Measurements from ENCODE around the gene TAL1. TPM values are rescaled to one million over a fixed set of nuclear protein-coding genes. Genes with fewer than 3 reads are reported as not detected.

The TAL1 gene
- total and polyA plus RNA-seq, 2 of the 13 experiments (the other 11 are each of a cell fraction or from before 2014, with no cell fraction given), result 0.05 TPM; not detected in 1

DNA sequence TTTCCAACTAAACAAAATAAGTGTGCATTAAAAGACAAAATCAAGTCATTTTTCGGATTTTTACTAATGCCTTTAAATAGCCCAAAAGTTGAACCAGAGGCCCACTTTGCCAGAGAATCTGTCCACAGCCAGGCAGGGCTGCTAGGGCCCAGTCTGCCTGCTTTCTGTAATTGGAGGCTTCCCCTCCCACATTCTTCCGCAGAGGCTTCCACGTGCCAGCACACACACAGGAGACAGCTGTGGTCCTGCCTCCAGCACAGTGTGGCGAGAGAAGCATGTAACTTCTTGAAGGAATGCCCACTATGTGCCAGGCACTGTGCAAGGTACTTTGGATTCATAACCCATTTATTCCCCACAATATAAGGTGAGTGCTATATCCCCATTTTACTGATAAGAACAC lies 30.8 kb downstream of the TAL1 start:
- H3K9ac ChIP-seq (ENCODE audit: insufficient read depth, low read depth, low read length), result no peak overlapping the region
- no peaks in the 10 kb centered on the region for H4K20me1 ChIP-seq (ENCODE audit: insufficient read depth, low read length)
- no peak overlapping the region for H2AFZ ChIP-seq (ENCODE audit: low read length)
- H3K27me3 ChIP-seq (ENCODE audit: control insufficient read depth in 1 of 2, insufficient read depth in 2 of 2, low read length in 2 of 2), result peaks cover 4 to 21% of the 10 kb centered on the region in 2 experiments; a peak in 3 of 5 replicates
- H3K27ac ChIP-seq (ENCODE audit: extremely low read length, insufficient read depth, low read length), result no peak overlapping the region
- no peaks in the 10 kb centered on the region for H3K4me1 ChIP-seq (ENCODE audit: insufficient read depth, low read length)
- ATAC-seq, result no peak; the same call in 2 of the 3 replicates
- no peak overlapping the region for H3K4me3 ChIP-seq (replicated peaks in 1 of 3; ENCODE audit: insufficient read depth in 1 of 3, low read depth in 2 of 3, low read length in 3 of 3)
- no peaks in the 10 kb centered on the region for H3K79me2 ChIP-seq (ENCODE audit: insufficient read depth, low read length)
- no peak for DNase-seq (ENCODE audit: low spot score)
- intact Hi-C loops (cut with micrococcal nuclease; ENCODE audit: unreplicated experiment), result no loop called here
- ChIA-PET CTCF (ENCODE audit: low intra/inter-chr PET ratio, low total read pairs) (no interaction called here), POLR2A (interaction anchor here (1.9 kb wide), 1 partner anchor 9 kb away, joined by 9 read pairs; no protein-coding TSS in a partner anchor)
- in situ Hi-C loops (cut with HindIII; ENCODE audit: extremely low pct_ligation_motif_present, low pct_unique_long_range_greater_than_20kb), result no loop called here
- TF ChIP-seq ZNF3 (CRISPR knock-in tag; IDR thresholded peaks at IDR 0.05), result no peak
- 0 out of 2 replicates have a peak, but pooled peaks have one; percentile 12 for TF ChIP-seq BHLHE40 (IDR thresholded peaks at IDR 0.05; ENCODE audit: low read length)
- TF ChIP-seq, protein P1, sequence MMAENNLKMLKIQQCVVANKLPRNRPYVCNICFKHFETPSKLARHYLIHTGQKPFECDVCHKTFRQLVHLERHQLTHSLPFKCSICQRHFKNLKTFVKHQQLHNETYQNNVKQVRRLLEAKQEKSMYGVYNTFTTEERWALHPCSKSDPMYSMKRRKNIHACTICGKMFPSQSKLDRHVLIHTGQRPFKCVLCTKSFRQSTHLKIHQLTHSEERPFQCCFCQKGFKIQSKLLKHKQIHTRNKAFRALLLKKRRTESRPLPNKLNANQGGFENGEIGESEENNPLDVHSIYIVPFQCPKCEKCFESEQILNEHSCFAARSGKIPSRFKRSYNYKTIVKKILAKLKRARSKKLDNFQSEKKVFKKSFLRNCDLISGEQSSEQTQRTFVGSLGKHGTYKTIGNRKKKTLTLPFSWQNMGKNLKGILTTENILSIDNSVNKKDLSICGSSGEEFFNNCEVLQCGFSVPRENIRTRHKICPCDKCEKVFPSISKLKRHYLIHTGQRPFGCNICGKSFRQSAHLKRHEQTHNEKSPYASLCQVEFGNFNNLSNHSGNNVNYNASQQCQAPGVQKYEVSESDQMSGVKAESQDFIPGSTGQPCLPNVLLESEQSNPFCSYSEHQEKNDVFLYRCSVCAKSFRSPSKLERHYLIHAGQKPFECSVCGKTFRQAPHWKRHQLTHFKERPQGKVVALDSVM (CRISPR knock-in tag; IDR thresholded peaks at IDR 0.05), result no peak
- no peak for TF ChIP-seq XBP1 (CRISPR knock-in tag; IDR thresholded peaks at IDR 0.05)
- peak; percentile 46; the same call in 1 of the 2 replicates for TF ChIP-seq ZNF629 (CRISPR knock-in tag; conservative IDR thresholded peaks at IDR 0.05)
- 3% methylated on average over 4 of the region's 4 CpGs for WGBS (ENCODE audit: low lambda C conversion rate)
- no peaks in the 10 kb centered on the region for H3K36me3 ChIP-seq (replicated peaks in 1 of 2; ENCODE audit: control insufficient read depth in 1 of 2, insufficient read depth in 2 of 2, low read length in 2 of 2)
- no peak for FAIRE-seq
- H3K4me2 ChIP-seq (ENCODE audit: low read depth, low read length), result no peak overlapping the region
- no TSS peak for BruUV-seq (replicated peaks)
- no peaks in the 10 kb centered on the region for H3K9me3 ChIP-seq (ENCODE audit: low read length)

DNA sequence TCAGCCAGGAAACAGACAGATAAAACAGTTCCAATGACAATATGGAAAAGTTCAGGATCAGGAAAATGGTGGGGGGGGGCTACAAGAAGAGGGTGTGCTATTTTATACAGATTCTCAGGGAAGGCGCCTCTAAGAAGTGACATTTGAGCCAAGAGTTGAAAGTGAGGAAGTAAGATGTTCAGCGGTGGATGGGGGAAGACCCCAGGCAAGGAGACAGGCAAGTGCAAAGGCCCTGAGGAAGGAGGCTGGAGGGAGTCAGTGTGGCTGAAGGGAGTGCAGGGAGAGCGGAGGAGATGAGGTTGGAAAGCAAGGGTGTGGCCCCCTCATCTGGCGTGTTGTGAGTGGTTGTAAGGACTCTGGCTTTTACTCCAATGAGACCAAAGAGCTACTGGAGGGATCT lies 33.8 kb downstream of the TAL1 start:
- DNase-seq (ENCODE audit: low spot score) (no peak), FAIRE-seq (no peak), ATAC-seq (no peak)
- in situ Hi-C loops (cut with HindIII; ENCODE audit: extremely low pct_ligation_motif_present, low pct_unique_long_range_greater_than_20kb), result loop anchor here (25.0 kb wide), 1 partner anchor 514 kb away; no protein-coding TSS in a partner anchor
- Histone ChIP-seq H2AFZ (ENCODE audit: low read length) (no peak overlapping the region), H3K36me3 (replicated peaks in 1 of 2; ENCODE audit: control insufficient read depth in 1 of 2, insufficient read depth in 2 of 2, low read length in 2 of 2) (no peaks in the 10 kb centered on the region), H3K4me2 (ENCODE audit: low read depth, low read length) (no peak overlapping the region), H3K79me2 (ENCODE audit: insufficient read depth, low read length) (no peaks in the 10 kb centered on the region), H3K9ac (ENCODE audit: insufficient read depth, low read depth, low read length) (no peak overlapping the region), H3K27ac (ENCODE audit: extremely low read length, insufficient read depth, low read length) (no peak overlapping the region), H3K4me1 (ENCODE audit: insufficient read depth, low read length) (peaks cover 19% of the 10 kb centered on the region), H3K27me3 (ENCODE audit: control insufficient read depth in 1 of 2, insufficient read depth in 2 of 2, low read length in 2 of 2) (peaks cover 4 to 21% of the 10 kb centered on the region in 2 experiments; a peak in 3 of 5 replicates), H4K20me1 (ENCODE audit: insufficient read depth, low read length) (no peaks in the 10 kb centered on the region), H3K4me3 (replicated peaks in 1 of 3; ENCODE audit: insufficient read depth in 1 of 3, low read depth in 2 of 3, low read length in 3 of 3) (no peak overlapping the region), H3K9me3 (ENCODE audit: low read length) (no peaks in the 10 kb centered on the region)
- 39% methylated on average over 4 of the region's 4 CpGs for WGBS (ENCODE audit: low lambda C conversion rate)
- POLR2A ChIA-PET, result no interaction called here
- intact Hi-C loops (cut with micrococcal nuclease; ENCODE audit: unreplicated experiment), result no loop called here
- BruUV-seq (replicated peaks), result no TSS peak
- no peak for TF ChIP-seq ZSCAN22 (CRISPR knock-in tag; IDR thresholded peaks at IDR 0.05)
- CTCF ChIA-PET (ENCODE audit: low intra/inter-chr PET ratio, low total read pairs), result no interaction called here
